Vagina (tissue), 2 donors: ENCODE results near the gene NME1.

ENCODE experiments used
- POLR2A ChIP-seq, 2 donors: fragments of 450-650 bp; IDR thresholded peaks; one replicate each; pipeline ENCODE4 v1.6.1; 2017; ENCODE audit warnings: antibody characterized with exemption in 2 of 2, mild to moderate bottlenecking in 2 of 2, moderate library complexity in 2 of 2
- TF ChIP-seq, protein P1 (sequence below), 3 experiments: fragments of 450-650 bp in 2 of 3; fragments of 200-600 bp in 1 of 3; sonication (generic) in 1 of 3; IDR thresholded peaks; one replicate each; pipeline ENCODE4 v1.5.1; 2017 to 2019; ENCODE audit warnings: antibody characterized with exemption in 3 of 3, mild to moderate bottlenecking in 2 of 3, moderate library complexity in 2 of 3

GRCh38 chr17:51115179-51115578 lies 38.2 kb upstream of the NME1 start:
- TF ChIP-seq, protein P1, sequence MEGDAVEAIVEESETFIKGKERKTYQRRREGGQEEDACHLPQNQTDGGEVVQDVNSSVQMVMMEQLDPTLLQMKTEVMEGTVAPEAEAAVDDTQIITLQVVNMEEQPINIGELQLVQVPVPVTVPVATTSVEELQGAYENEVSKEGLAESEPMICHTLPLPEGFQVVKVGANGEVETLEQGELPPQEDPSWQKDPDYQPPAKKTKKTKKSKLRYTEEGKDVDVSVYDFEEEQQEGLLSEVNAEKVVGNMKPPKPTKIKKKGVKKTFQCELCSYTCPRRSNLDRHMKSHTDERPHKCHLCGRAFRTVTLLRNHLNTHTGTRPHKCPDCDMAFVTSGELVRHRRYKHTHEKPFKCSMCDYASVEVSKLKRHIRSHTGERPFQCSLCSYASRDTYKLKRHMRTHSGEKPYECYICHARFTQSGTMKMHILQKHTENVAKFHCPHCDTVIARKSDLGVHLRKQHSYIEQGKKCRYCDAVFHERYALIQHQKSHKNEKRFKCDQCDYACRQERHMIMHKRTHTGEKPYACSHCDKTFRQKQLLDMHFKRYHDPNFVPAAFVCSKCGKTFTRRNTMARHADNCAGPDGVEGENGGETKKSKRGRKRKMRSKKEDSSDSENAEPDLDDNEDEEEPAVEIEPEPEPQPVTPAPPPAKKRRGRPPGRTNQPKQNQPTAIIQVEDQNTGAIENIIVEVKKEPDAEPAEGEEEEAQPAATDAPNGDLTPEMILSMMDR (IDR thresholded peaks at IDR 0.05), result no peak
- no peak for TF ChIP-seq POLR2A (IDR thresholded peaks at IDR 0.05)
